ENCODE measurements around the gene ARPC1A. TPM values are rescaled to one million over a fixed set of nuclear protein-coding genes. Genes with fewer than 3 reads are reported as not detected.

The ARPC1A gene
- total RNA-seq, 4 donors from 2014 or later: 98.1 to 169 (median 140) TPM

GRCh38 chr7:99393355-99394187, 67.9 kb downstream of the ARPC1A start:
- no peak for TF ChIP-seq POLR2AphosphoS5 (IDR thresholded peaks at IDR 0.05)
- TF ChIP-seq CTCF (IDR thresholded peaks at IDR 0.05): no peak
- TF ChIP-seq EP300 (IDR thresholded peaks at IDR 0.05): no peak
- no peak for TF ChIP-seq POLR2A (IDR thresholded peaks at IDR 0.05)
- no peaks in the 10 kb centered on the region for H3K27me3 ChIP-seq
- H3K36me3 ChIP-seq: peaks cover 76% of the 10 kb centered on the region
- H3K4me1 ChIP-seq: peaks cover 23% of the 10 kb centered on the region
- peak overlapping the region; percentile 60 for H3K4me3 ChIP-seq
- H3K27ac ChIP-seq: peak overlapping the region; percentile 73
- H3K9me3 ChIP-seq: no peaks in the 10 kb centered on the region
- WGBS: 43% methylated on average over 18 of the region's 30 CpGs
- no peak for DNase-seq (ENCODE audit: low spot score in 2 of 2)

GRCh38 chr7:99394188-99394502, 68.4 kb downstream of the ARPC1A start:
- no peak for TF ChIP-seq EP300 (IDR thresholded peaks at IDR 0.05)
- no peak for TF ChIP-seq POLR2A (IDR thresholded peaks at IDR 0.05)
- no peak for TF ChIP-seq CTCF (IDR thresholded peaks at IDR 0.05)
- TF ChIP-seq POLR2AphosphoS5 (IDR thresholded peaks at IDR 0.05): no peak
- no peaks in the 10 kb centered on the region for H3K9me3 ChIP-seq
- H3K4me1 ChIP-seq: peaks cover 23% of the 10 kb centered on the region
- DNase-seq (ENCODE audit: low spot score in 2 of 2): no peak
- no peak overlapping the region for H3K4me3 ChIP-seq
- H3K27ac ChIP-seq: no peak overlapping the region
- no CpG with 5 or more reads among the region's 4 CpGs for WGBS
- peaks cover 76% of the 10 kb centered on the region for H3K36me3 ChIP-seq
- no peaks in the 10 kb centered on the region for H3K27me3 ChIP-seq

GRCh38 chr7:99395616-99396327, 70.1 kb downstream of the ARPC1A start:
- H3K4me1 ChIP-seq: peaks cover 23% of the 10 kb centered on the region
- H3K27me3 ChIP-seq: no peaks in the 10 kb centered on the region
- no peak for TF ChIP-seq CTCF (IDR thresholded peaks at IDR 0.05)
- TF ChIP-seq POLR2AphosphoS5 (IDR thresholded peaks at IDR 0.05): no peak
- TF ChIP-seq EP300 (IDR thresholded peaks at IDR 0.05): no peak
- H3K36me3 ChIP-seq: peaks cover 77% of the 10 kb centered on the region
- DNase-seq (ENCODE audit: low spot score in 2 of 2): no peak
- H3K4me3 ChIP-seq: no peak overlapping the region
- no peaks in the 10 kb centered on the region for H3K9me3 ChIP-seq
- H3K27ac ChIP-seq: no peak overlapping the region
- 58% methylated on average over 14 of the region's 14 CpGs for WGBS

GRCh38 chr7:99396418-99397296, 71.0 kb downstream of the ARPC1A start:
- no peaks in the 10 kb centered on the region for H3K9me3 ChIP-seq
- TF ChIP-seq POLR2A (IDR thresholded peaks at IDR 0.05): no peak
- no peak for TF ChIP-seq POLR2AphosphoS5 (IDR thresholded peaks at IDR 0.05)
- TF ChIP-seq CTCF (IDR thresholded peaks at IDR 0.05): no peak
- TF ChIP-seq EP300 (IDR thresholded peaks at IDR 0.05): no peak
- H3K36me3 ChIP-seq: peaks cover 77% of the 10 kb centered on the region
- no peak overlapping the region for H3K27ac ChIP-seq
- no peaks in the 10 kb centered on the region for H3K27me3 ChIP-seq
- WGBS: 83% methylated on average over 20 of the region's 21 CpGs
- no peak for DNase-seq (ENCODE audit: low spot score in 2 of 2)
- H3K4me1 ChIP-seq: peaks cover 23% of the 10 kb centered on the region
- H3K4me3 ChIP-seq: no peak overlapping the region

Measured in suprapubic skin (tissue), 4 donors.